Central memory CD8-positive, alpha-beta T cell (primary cell): ENCODE data around the gene C12orf60.

Experiments
- ATAC-seq: fragments of 150-1000 bp; cut with Tn5 transposase; replicated peaks from 2 replicates; pipeline ENCODE4 v1.10.0; 2022; ENCODE audit warnings: mild to moderate bottlenecking, moderate FRiP score, moderate number of reproducible peaks; ENCODE audit not compliant: poor library complexity, severe bottlenecking; ENCODE audit errors: extremely low read depth
- DNase-seq, 2 donors: peaks; one replicate each; pipeline ENCODE4 v3.0.0; 2021; ENCODE audit warnings: low spot score in 2 of 2
- H3K27ac Mint-ChIP-seq: one replicate; pipeline ENCODE4 v1.8.0; 2022; ENCODE audit warnings: low read depth, mild to moderate bottlenecking, moderate library complexity, mixed read lengths
- H3K27me3 Mint-ChIP-seq: one replicate; pipeline ENCODE4 v1.8.0; 2022; ENCODE audit warnings: mixed read lengths
- H3K36me3 Mint-ChIP-seq: one replicate; pipeline ENCODE4 v1.8.0; 2022; ENCODE audit warnings: mild to moderate bottlenecking, moderate library complexity, mixed read lengths; ENCODE audit not compliant: insufficient read depth
- H3K4me1 Mint-ChIP-seq: one replicate; pipeline ENCODE4 v1.8.0; 2022; ENCODE audit warnings: mixed read lengths
- H3K4me3 Mint-ChIP-seq: one replicate; pipeline ENCODE4 v1.8.0; 2022; ENCODE audit warnings: mild to moderate bottlenecking, moderate library complexity, mixed read lengths
- H3K9me3 Mint-ChIP-seq: one replicate; pipeline ENCODE4 v1.8.0; 2022; ENCODE audit warnings: mixed read lengths

Gene C12orf60

DNA sequence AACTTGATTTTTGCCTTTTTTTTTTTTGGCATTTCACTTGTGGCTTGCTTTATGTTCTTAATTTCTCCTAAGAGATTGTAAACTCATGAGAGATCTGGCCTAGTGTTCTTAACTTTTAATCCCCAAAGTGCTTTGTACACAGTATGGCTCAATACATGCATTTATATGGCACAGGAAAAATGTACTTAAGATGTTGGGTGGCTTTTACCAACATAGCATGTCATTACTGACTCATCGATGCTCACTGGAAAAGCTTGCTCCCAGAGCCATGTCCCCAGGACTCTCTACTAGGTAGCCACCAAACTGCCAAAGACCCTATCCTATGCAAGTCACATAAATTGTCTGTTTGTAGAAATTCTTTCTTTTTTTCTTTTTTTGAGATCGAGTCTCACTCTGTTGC is 23.6 kb downstream of the C12orf60 start:
- Mint-ChIP-seq H3K36me3 (no peaks in the 10 kb centered on the region), H3K9me3 (no peaks in the 10 kb centered on the region), H3K4me1 (no peaks in the 10 kb centered on the region), H3K4me3 (no peak overlapping the region), H3K27me3 (peaks cover 7% of the 10 kb centered on the region), H3K27ac (no peak overlapping the region)
- ATAC-seq, result no peak
- DNase-seq, result no peak

DNA sequence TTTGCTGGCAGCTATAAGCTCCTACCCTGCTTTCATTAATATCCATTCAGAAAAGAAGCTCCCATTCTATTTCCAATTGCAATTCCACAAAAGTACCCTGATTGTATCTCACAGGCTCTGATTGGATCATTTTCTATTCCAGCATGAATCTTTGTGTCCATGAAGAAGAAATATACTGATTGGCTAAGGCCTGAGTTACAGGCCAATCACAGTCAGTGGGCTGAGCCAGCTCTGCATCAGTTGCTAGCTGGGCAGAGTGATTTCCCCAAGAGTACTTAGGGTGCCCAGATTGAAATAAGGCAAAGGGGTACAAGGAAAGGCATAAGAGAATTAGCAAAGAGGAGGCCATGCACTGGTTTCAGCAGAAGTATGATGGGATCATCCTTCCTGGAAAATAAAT is 25.4 kb downstream of the C12orf60 start:
- Mint-ChIP-seq H3K27ac (no peak overlapping the region), H3K9me3 (no peaks in the 10 kb centered on the region), H3K27me3 (peaks cover 19% of the 10 kb centered on the region), H3K4me3 (no peak overlapping the region), H3K4me1 (no peaks in the 10 kb centered on the region), H3K36me3 (no peaks in the 10 kb centered on the region)
- no peak for DNase-seq
- ATAC-seq, result no peak

DNA sequence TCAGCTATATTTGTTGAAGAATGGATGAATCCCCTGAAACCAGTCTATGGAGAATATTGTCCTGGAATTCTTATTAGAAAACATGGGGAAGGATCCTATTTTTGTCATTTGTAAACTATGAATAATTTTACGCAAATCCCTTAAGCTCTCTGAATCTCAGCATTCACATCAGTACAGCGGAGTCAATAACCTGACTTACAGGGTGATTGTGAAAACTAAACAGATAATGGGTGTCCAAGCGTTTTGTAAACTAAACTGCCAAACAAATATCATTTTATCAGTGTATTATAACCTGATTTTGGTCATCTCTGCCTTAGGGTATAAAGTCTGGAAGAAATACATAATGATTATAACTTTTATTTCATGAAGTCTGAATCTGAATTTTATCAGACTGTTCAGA is 29.9 kb downstream of the C12orf60 start:
- DNase-seq, result no peak
- Mint-ChIP-seq H3K27me3 (peaks cover 54% of the 10 kb centered on the region), H3K4me1 (no peaks in the 10 kb centered on the region), H3K36me3 (no peaks in the 10 kb centered on the region), H3K27ac (no peak overlapping the region), H3K9me3 (no peaks in the 10 kb centered on the region), H3K4me3 (no peak overlapping the region)
- no peak for ATAC-seq

DNA sequence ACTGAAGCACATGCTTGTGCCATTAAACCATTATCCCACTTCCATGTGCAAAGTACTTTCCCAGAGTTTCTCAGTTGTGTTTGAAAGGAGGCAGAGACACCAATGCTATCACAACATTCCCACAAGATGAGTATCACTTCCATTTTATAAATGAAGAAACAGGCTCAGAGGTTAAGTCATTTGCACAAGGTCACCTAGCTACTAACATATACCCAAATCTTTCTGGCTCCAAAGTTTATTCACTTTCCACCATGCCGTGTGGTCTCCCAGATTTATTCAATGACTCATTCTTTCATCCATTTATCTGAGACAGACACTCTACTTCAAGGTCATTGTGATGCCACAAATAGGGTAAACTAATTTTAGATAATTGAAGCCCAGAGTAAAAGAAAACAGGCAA is 30.5 kb downstream of the C12orf60 start:
- Mint-ChIP-seq H3K36me3 (no peaks in the 10 kb centered on the region), H3K27me3 (peaks cover 60% of the 10 kb centered on the region), H3K4me3 (no peak overlapping the region), H3K4me1 (no peaks in the 10 kb centered on the region), H3K9me3 (no peaks in the 10 kb centered on the region), H3K27ac (no peak overlapping the region)
- DNase-seq (no peak), ATAC-seq (no peak)

DNA sequence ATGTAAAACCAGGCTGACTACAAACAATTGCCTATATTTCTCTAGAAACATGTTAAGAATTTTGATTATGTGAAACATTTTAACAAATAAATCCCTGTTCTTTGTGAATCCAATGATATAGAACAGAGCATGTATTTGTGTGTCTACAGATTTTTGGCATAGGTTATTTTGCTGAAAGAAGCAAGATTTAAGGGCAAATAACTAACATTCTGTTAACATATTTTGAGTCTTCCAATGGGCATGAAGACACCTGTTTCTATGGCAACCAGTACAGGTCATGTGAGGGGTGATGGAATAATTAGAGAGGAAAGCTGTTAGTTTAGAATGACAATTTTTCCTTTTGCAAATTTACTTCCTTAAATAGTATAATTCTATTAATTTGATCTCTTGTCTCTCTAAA is 31.0 kb downstream of the C12orf60 start:
- no peak for ATAC-seq
- no peak for DNase-seq
- Mint-ChIP-seq H3K27me3 (peaks cover 65% of the 10 kb centered on the region), H3K9me3 (no peaks in the 10 kb centered on the region), H3K4me3 (no peak overlapping the region), H3K36me3 (no peaks in the 10 kb centered on the region), H3K27ac (no peak overlapping the region), H3K4me1 (no peaks in the 10 kb centered on the region)

DNA sequence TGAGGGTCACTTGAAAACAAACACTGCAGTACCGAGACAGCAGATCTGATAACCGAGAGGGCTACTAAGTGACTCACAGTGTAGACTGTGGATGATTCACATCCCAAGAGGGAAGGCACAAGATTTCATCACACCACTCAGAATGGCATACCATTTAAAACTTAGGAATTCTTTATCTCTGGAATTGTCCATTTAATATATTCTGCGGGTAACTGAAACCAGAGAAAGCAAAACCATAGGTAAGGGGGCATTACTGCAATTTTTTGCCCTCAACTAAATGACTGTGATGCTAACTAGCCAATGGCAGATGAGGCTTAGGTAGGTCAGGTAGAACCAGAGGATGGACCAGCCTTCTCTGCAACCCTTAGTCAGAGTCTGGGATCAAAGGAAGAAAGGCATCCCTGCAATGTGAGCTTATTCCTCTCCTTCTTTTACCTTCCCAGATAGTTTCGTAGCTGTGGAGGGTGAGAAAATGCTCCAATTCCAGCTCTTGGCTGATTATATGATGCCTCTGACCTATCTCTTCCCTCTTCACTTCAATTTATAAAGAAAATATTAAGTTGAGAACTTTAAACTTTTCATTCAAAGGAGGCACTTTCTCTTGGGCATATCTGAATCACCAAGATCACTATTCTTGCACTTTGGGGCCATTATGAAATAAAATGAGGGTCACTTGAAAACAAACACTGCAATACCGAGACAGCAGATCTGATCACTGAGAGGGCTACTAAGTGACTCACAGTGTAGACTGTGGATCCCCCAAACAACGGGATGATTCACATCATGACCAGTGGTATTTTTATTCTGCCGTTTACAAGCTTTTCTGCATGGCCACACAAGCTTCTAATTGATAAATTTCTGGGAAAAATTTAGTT is 33.1 kb downstream of the C12orf60 start:
- ATAC-seq, result no peak
- H3K27ac Mint-ChIP-seq, result no peak overlapping the region
- no peak overlapping the region for H3K4me3 Mint-ChIP-seq
- peaks cover 77% of the 10 kb centered on the region for H3K27me3 Mint-ChIP-seq
- H3K9me3 Mint-ChIP-seq, result no peaks in the 10 kb centered on the region
- H3K36me3 Mint-ChIP-seq, result no peaks in the 10 kb centered on the region
- H3K4me1 Mint-ChIP-seq, result no peaks in the 10 kb centered on the region
- DNase-seq, result no peak

DNA sequence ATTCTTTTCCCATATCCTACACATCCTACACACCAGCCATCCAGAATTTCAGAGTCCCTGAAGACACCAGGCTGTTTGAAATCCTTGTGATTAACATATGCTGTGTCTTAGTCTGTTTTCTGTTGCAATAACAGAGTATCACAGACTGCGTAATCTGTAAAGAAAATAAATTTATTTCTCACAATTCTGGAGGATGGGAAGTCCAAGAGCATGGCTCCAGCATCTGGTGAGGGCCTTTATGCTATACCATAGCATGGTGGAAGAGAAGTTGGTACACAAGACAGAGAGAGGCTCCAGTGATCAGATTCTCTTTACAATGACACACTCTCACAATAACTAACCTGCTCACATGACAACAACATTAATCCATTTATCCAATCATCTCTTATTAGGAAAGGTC is 35.8 kb downstream of the C12orf60 start:
- no peaks in the 10 kb centered on the region for H3K9me3 Mint-ChIP-seq
- DNase-seq (no peak), ATAC-seq (no peak)
- no peaks in the 10 kb centered on the region for H3K36me3 Mint-ChIP-seq
- H3K27ac Mint-ChIP-seq, result no peak overlapping the region
- H3K4me1 Mint-ChIP-seq, result no peaks in the 10 kb centered on the region
- no peak overlapping the region for H3K4me3 Mint-ChIP-seq
- peaks cover 57% of the 10 kb centered on the region for H3K27me3 Mint-ChIP-seq

DNA sequence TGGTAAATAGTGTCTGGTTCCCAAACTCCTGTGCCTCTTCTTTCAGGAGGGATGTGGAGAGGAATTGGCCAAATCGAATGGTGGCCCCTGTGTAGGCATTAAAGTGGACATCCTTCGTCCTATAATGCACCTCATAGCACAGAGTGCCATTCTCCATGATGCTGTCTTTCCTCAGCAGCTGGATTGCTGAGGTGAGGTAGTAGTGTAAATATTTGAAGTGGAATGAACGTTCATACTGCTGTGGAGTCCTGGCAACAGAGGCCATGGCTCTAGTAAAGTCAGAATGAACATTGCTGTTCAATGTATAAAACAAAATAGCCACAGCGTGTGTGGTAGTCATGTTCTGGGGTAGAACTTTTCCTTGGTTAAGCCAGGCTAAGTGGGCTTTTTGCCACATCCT is 37.1 kb downstream of the C12orf60 start:
- H3K27ac Mint-ChIP-seq, result no peak overlapping the region
- no peak overlapping the region for H3K4me3 Mint-ChIP-seq
- H3K36me3 Mint-ChIP-seq, result peaks cover 4% of the 10 kb centered on the region
- peaks cover 6% of the 10 kb centered on the region for H3K4me1 Mint-ChIP-seq
- H3K27me3 Mint-ChIP-seq, result peaks cover 43% of the 10 kb centered on the region
- no peaks in the 10 kb centered on the region for H3K9me3 Mint-ChIP-seq
- ATAC-seq (no peak), DNase-seq (no peak)

DNA sequence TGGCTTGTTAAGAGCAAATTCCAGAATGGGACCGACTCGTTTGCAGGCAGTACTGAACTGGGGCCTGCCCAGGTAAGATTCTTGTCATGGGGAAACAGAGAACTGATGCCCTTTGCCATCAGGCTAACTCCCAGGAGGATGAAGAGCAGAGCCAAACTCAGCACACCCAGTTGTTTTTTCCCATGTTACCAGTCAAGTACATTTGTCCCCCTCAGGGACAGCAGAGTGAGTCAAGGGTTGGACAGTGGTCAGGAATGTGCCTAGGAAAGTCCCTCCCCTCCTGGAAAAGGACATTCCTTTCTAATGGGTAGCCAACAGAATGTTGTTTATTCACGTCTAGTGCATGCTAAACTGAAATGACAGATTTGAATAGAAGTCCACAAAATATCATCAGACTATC is 38.3 kb downstream of the C12orf60 start:
- Mint-ChIP-seq H3K36me3 (peaks cover 4% of the 10 kb centered on the region), H3K27me3 (peaks cover 32% of the 10 kb centered on the region), H3K27ac (no peak overlapping the region), H3K4me3 (no peak overlapping the region), H3K4me1 (peaks cover 6% of the 10 kb centered on the region), H3K9me3 (no peaks in the 10 kb centered on the region)
- ATAC-seq (no peak), DNase-seq (no peak)

DNA sequence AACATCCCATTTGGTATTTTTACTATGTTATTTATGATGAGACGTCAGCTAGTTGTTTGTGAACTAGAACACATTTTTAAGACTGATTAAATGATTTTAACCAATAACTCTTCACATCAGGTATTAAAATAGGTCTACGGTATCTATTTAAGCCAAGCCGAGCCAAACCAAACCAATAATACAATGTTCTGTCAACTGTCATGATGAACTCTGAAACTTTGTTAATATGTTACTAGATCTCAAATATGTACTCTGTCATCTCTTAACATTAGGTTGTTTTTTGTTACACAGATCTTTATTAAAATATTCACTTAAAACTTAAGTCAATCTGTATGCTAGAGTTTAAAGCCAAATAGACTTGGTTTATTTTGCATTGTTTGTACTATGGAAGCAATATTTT is 38.8 kb downstream of the C12orf60 start:
- Mint-ChIP-seq H3K9me3 (no peaks in the 10 kb centered on the region), H3K27ac (no peak overlapping the region), H3K4me3 (no peak overlapping the region), H3K27me3 (peaks cover 29% of the 10 kb centered on the region), H3K4me1 (peaks cover 6% of the 10 kb centered on the region), H3K36me3 (peaks cover 4% of the 10 kb centered on the region)
- DNase-seq (no peak), ATAC-seq (no peak)

DNA sequence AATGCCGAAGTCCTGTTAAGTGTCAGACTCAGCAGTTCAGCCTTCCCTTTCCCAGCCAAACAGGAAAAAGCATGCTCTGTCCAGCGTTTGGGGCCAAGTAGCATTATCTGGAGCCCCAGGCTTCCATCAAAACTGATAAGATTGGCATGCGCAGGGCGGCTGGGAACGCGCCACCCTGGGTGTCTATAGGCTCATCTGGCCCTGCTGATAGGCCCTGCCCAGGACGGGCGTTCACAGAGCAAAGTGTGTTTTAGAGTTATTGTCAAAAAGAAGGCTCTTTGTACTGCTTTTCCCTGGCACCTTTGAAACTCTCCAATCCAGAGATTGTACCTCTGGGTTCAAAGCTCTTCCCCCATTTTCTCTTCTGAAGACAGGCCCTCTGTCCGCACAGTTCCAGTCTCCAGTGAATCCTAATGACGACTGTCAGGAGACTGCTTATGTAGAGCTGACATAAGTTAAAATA is 40.0 kb downstream of the C12orf60 start, which contains the start of gene ART4:
Gene ART4 (minus strand): TSS at position 102 of the 463 bp plus-strand sequence. CDS start 413 bp downstream, outside the sequence.
- H3K36me3 Mint-ChIP-seq, result peaks cover 4% of the 10 kb centered on the region
- peaks cover 6% of the 10 kb centered on the region for H3K4me1 Mint-ChIP-seq
- H3K4me3 Mint-ChIP-seq, result no peak within 1 kb of the TSS
- DNase-seq (no peak), ATAC-seq (no peak)
- H3K27me3 Mint-ChIP-seq, result peaks cover 25% of the 10 kb centered on the region
- H3K9me3 Mint-ChIP-seq, result no peaks in the 10 kb centered on the region
- no peak within 1 kb of the TSS for H3K27ac Mint-ChIP-seq

DNA sequence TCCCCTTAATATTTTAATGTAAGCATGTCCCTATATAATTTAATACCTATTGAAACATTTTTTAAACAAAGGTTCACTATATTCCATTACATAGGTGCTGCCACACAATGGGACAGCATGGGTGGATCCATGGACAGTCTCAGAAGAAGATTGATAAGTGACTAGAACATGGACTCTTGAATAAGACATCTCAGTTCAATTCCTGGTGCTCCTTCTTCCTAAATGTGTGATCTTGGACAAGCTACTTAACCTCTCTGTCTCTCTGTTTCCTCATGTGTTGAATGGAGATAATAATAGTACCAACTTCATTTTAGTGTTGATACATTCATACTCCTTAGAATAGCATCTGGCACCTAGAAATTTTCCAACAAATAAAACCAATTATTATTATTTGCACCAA is 40.9 kb downstream of the C12orf60 start:
- peaks cover 4% of the 10 kb centered on the region for H3K36me3 Mint-ChIP-seq
- no peak for ATAC-seq
- peaks cover 6% of the 10 kb centered on the region for H3K4me1 Mint-ChIP-seq
- H3K4me3 Mint-ChIP-seq, result no peak overlapping the region
- H3K9me3 Mint-ChIP-seq, result no peaks in the 10 kb centered on the region
- peaks cover 15% of the 10 kb centered on the region for H3K27me3 Mint-ChIP-seq
- no peak for DNase-seq
- H3K27ac Mint-ChIP-seq, result no peak overlapping the region

DNA sequence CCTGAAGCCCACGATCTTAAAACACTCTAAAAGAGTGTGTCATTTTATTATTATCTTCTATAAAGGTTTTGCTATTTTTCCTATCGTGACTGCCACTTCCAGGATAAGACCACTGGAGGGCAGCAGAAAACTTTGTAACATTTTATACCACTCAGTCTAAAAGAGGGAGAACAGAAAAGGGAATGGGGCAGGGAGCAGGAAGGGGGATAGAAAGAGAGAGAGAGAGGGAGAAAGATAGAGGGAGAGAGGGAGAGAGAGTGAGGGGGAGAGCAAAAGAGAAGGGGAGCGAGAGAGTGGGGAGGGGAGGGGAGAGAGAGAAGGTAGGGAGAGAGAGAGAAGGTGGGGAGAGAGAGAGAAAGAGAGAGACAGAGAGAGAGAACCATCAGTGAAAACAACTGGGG is 41.9 kb downstream of the C12orf60 start:
- ATAC-seq (no peak), DNase-seq (peak in 1 of 2 donors; percentile 30)
- Mint-ChIP-seq H3K27ac (no peak overlapping the region), H3K27me3 (peaks cover 6% of the 10 kb centered on the region), H3K36me3 (peaks cover 4% of the 10 kb centered on the region), H3K9me3 (no peaks in the 10 kb centered on the region), H3K4me3 (no peak overlapping the region), H3K4me1 (peaks cover 6% of the 10 kb centered on the region)
